ENCODE results near the gene KRT1. TPM values are rescaled to one million over a fixed set of nuclear protein-coding genes. Genes with fewer than 3 reads are reported as not detected.
"Not testable (repeated sequence)": the region's sequence is repeated elsewhere in the genome, so short reads cannot be mapped to it uniquely, and the experiment has no call there.

Gene KRT1
- total RNA-seq, 1 donor from 2014 or later, result 791 TPM

DNA sequence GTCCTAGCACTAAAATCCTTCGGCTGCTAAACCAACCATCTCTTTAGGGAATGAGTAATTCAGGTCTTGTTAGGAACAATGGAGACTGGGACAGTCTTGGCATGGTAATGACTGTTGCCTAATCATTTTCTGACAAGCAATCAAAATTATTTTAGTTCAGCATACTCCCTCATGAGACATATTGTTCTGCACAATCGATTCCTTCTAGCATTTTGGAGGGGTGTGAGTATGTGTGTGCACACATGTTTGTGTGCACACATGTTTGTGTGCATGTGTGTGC is 2.1 kb upstream of the KRT1 start:
- DNase-seq, result no peak

DNA sequence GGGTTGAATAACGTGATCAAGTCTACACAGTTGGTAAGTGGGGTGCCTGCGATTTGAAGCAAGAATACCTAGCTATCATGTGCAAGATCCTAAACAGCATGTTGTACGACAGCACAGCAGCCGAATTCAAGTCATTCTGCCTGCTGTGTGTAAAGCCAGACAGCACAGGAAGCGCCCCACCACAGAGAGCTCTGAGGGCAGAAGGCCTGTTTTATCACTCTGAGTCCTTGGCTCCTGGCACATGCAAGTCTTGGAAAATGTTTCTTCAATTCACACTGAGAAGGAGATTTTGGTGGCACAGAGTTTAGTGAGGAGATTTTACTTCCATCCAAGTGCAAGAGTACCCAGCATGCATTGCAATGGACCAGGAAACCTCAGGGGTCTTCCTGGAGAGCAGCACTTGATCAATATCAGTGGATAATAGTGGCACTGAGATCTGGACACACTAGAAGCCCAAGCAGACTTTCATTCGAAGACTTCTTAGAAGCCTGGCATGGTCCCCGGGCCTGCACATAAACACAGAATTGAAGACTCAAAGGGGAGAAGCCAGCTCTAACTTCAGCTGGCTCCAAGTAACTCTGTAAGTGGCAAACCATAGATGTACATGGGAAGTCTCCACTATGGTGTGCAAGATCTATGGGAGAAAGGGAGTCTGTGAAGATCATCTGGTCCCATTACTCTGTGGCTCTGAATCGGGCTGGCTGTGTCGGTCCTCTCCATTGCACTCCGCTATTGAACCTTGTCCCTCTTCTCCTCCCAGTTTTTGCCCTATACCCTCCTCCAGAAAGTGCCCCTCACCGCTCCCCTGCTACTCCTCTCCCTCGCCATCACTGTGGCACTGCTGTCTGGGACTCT is 1.5 kb upstream of the KRT1 start:
- no peak for DNase-seq

DNA sequence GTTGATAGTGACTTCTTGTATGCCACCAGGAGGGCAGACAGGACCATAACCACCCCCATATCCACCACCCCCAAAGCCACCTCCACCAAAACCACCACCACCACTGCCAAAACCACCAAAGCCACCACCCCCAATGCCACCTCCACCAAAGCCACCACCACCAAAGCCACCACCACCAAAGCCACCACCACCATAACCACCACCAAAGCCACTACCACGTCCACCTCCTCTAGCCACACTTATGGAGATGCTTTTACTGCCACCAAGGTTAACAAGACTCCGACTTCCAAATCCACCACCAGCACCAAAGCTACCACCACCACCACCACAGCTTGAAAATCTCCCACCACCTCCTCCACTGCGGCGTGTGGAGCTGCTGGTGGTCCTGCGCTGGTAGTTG is 332 bp downstream of the KRT1 start:
- DNase-seq, result no peak

- no peak for DNase-seq
Observed at GRCh38 chr12:52677671-52678070, 2.5 kb downstream of the KRT1 start.

DNA sequence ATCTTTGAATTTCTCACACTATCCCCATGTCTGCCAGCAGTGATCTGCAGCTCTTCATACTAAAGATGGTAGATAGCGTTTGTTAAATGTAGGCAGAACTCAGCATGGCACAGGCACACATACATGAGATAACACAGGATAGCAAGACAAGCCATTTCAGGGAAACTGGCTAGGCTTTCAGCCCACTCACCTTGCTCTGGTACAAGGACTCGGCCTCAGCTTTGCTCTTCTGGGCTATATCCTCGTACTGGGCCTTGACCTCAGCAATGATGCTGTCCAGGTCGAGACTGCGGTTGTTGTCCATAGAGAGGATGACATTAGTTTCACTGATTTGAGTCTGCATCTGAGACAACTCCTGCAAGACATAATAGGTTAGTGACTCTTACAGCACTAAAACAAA is 3.1 kb downstream of the KRT1 start:
- no peak for DNase-seq

GRCh38 chr12:52676163-52676562 is 4.0 kb downstream of the KRT1 start:
- no peak for DNase-seq

DNA sequence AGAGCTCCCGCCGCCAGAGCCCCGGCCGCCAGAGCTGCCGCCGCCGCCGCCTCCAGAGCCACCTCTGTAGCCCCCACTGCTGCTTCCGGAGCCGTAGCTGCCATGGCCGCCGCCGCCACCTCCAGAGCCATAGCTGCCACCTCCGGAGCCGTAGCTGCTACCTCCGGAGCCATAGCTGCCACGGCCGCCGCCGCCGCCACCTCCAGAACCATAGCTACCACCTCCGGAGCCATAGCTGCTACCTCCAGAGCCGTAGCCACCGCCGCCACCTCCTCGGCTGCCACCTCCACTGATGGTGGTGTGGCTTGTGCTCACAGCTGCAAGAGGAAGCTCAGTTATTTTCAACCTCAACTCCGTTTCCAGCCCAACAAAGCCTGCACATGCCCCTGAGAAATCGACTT is 4.9 kb downstream of the KRT1 start:
- DNase-seq, result no peak

GRCh38 chr12:52674433-52674775 is 5.8 kb downstream of the KRT1 start:
- no peak for DNase-seq

- DNase-seq, result no peak
Observed at GRCh38 chr12:52673713-52674432, 6.3 kb downstream of the KRT1 start.

DNA sequence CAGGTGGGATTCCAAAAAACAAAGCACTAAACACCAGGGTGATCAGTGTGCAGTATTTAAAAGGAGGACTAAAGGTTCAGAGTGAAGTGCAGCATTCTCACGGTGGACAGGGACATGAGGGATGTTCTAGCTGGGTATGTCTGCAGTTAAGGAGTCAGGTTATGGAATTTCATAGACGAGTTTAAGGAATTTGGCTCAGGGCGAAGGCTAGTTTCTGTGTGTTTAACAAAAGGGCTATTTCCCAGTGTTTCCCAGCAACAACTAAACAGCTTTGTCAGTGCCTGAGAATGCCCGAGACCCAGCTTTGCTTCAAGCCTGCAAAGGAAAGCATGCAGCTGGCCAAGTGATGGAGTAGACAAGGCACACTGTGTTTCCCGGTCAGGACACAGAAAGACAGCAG is 7.0 kb downstream of the KRT1 start:
- no peak for DNase-seq

DNA sequence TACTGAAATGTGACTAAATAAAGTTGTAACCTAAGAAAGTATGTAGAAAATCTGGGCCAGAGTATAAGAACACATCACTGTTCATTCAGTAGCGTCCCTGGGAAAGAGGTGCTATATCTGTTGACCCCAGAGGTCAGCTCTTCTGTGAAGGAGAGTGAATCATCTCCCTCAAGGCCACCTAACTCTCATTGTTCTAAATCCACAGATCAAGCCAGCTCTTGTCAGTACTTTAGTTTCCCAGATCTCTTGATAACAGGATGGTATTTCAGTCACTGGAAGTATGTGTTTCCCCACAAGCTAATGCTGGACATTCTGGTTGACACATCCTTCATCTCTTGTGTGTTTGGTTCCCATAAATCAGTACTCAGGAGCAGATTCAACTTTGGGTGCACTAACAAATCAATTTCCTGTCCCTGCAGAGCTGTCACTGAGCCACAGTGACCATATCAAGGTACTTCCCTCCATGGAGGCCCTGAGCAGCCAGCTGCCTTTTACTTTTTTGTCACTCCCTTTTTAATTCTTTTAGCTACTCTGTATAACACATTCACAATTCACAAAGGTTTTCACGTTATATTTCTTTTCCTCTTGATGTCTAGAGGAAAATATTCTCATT is 7.8 kb downstream of the KRT1 start:
- DNase-seq, result no peak

- DNase-seq, result no peak
Observed at GRCh38 chr12:52670961-52671360, 9.2 kb downstream of the KRT1 start.

- no peak for DNase-seq
Observed at GRCh38 chr12:52670506-52670905, 9.7 kb downstream of the KRT1 start.

DNA sequence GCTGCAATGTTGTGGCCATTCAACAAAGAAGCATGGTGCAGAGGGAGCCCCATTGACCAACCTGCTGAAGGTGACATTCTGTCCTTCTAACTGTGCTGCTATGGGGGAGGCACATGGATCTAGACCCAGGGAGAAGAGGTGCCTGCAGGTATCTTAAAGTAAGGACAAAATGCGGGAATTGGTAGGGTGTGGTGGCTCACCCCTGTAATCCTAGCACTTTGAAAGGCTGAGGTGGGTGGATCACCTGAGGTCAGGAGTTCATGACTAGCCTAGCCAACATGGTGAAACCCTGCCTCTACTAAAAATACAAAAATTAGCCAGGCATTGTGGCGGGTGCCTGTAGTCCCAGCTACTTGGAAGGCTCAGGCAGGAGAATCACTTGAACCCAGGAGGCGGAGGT is 10.3 kb downstream of the KRT1 start:
- DNase-seq, result not testable (repeated sequence)

DNA sequence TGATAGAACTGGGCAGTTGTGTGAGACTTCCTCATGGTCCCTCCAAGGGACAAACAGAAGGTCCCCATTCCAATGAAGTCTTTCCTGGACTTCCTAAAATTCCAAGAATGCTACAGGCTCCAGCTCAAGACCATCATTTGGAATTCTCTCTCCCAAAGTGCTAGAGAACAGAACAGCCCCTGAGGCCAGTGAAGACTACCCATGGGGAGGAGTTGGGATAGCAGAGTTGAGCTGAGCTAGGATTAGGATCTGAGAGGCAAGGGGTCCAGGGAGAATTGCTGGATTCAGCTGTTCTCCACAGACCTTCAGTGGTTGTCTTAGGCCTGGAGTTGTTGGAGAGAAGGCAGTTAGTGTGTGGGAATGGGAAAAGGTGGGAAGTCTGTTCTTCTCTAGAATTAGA is 10.8 kb downstream of the KRT1 start:
- DNase-seq, result no peak

- DNase-seq, result no peak
Observed at GRCh38 chr12:52667931-52668330, 12.3 kb downstream of the KRT1 start.

GRCh38 chr12:52667509-52667908 is 12.7 kb downstream of the KRT1 start:
- no peak for DNase-seq

DNA sequence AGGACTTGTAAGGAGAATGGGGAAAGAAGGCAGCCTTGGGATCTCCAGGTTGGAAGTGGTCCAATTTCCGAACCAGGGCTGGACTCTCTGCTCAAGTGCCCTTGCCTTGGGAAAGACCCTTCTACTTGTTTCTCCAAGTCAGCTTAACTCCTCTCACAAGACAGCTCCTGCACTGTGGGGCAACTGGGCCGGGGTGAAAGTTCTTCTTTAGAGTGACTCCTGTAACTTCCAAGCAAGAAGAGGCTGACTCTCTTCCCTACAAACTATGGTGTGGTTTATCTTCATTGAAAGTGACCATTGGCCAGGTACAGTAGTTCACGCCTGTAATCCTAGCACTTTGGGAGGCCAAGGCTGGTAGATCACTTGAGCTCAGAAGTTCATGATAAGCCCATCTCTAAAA is 13.7 kb downstream of the KRT1 start:
- DNase-seq, result no peak

DNA sequence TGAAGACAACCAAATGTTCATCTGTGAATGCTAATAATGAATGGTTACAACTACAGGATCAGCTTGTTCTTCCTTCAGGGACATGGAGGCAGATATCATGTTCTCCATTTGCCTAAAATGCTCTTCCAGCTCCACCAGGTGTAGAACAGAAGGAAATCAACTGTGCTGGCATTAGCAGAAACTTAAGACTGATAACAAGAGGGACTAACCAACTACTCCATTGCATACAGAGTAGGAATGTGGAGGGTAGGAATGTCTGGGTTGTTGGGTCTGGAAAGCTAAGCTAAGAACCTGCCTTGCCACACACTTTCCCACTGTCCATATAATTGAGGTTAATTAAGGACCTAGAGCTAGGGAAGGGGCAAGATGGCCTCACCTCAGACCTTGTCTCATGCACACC is 16.8 kb downstream of the KRT1 start:
- no peak for DNase-seq

GRCh38 chr12:52662918-52663229 is 17.3 kb downstream of the KRT1 start:
- no peak for DNase-seq

- DNase-seq, result no peak
Observed at GRCh38 chr12:52662093-52662917, 17.9 kb downstream of the KRT1 start.

DNA sequence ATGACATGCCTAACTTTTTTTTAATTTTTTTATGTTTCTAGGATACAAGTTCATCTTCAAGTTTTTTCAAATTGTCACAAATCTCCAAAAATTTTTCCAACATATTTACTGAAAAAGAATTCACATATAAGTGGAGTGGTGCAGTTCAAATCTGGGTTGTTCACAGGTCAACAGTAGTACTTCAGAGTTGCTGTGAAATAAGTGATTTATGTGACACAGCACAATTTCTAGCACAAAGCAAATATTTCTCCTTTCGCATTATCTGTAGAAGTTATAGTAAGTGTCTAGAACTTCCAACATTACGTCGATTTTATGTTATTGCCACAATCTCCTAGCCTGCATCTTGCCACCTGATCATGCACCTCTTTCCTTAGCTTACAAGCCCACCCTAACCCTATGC is 18.5 kb downstream of the KRT1 start:
- DNase-seq, result no peak

DNA sequence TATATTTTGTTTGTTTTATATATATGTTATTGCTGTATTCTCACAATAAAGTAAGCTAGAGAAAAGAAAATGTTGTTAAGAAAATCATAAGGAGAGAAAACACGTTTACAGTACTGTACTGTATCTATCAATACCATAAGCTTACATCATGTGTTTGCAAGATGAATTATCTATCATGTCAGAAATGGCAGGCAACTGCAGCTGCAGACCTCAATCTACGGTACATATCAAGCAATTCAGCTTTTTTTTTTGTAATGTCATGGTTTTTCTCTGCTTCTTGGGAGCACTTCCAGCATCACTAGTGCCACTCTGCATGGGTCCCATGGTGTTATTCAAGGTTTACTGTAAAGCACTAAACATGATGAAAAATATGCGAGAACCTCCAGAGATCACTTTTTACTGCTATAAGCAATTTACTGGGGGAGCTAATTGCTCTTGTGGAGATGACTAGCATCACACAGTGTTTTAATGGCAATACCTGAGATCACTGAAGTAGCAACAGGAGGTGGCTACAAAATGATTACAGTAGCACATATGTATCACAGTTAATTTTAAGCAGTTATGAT is 19.2 kb downstream of the KRT1 start:
- DNase-seq, result no peak

Data from skin of body (tissue), 2 donors.